NCI-H1417 (cell line): ENCODE results near the gene TTLL9.
A peak's percentile ranks its signal among the peaks of the same experiment; 100 is the strongest.
"Not testable (repeated sequence)": the region's sequence is repeated elsewhere in the genome, so short reads cannot be mapped to it uniquely, and the experiment has no call there.

ENCODE experiments used
- DNase-seq, 3 experiments: peaks; one replicate each; lab custom pipeline; 2025; lab: John Stamatoyannopoulos, UW

The TTLL9 gene

GRCh38 chr20:31917962-31918412 lies 47.6 kb downstream of the TTLL9 start:
- not testable (repeated sequence) for DNase-seq

- DNase-seq = no peak
Observed at GRCh38 chr20:31918466-31919105, 48.2 kb downstream of the TTLL9 start.

- no peak for DNase-seq
Observed at GRCh38 chr20:31919410-31920155, 49.1 kb downstream of the TTLL9 start.

- no peak for DNase-seq
Observed at GRCh38 chr20:31920275-31920855, 49.9 kb downstream of the TTLL9 start.

GRCh38 chr20:31921480-31921879 lies 51.0 kb downstream of the TTLL9 start:
- DNase-seq = not testable (repeated sequence)

- no peak for DNase-seq
Observed at GRCh38 chr20:31922181-31922580, 51.7 kb downstream of the TTLL9 start.

- no peak for DNase-seq
Observed at GRCh38 chr20:31922588-31922987, 52.2 kb downstream of the TTLL9 start.

GRCh38 chr20:31923388-31924331 lies 53.2 kb downstream of the TTLL9 start:
- peak in 1 of 3 experiments; percentile 18 for DNase-seq

GRCh38 chr20:31924561-31924960 lies 54.1 kb downstream of the TTLL9 start:
- no peak for DNase-seq

- no peak for DNase-seq
Observed at GRCh38 chr20:31925631-31926030, 55.2 kb downstream of the TTLL9 start.

GRCh38 chr20:31926493-31926892 lies 56.1 kb downstream of the TTLL9 start:
- DNase-seq = no peak

GRCh38 chr20:31927627-31928159 lies 57.3 kb downstream of the TTLL9 start:
- peak in 2 of 3 experiments; percentile 63 to 93 for DNase-seq

- DNase-seq = peak in 1 of 3 experiments; percentile 26
Observed at GRCh38 chr20:31929631-31930030, 59.2 kb downstream of the TTLL9 start.

GRCh38 chr20:31930779-31931178 lies 60.3 kb downstream of the TTLL9 start:
- no peak for DNase-seq

GRCh38 chr20:31933698-31934097 lies 63.3 kb downstream of the TTLL9 start:
- DNase-seq = no peak

GRCh38 chr20:31934491-31934890 lies 64.1 kb downstream of the TTLL9 start:
- no peak for DNase-seq

- DNase-seq = no peak
Observed at GRCh38 chr20:31934968-31935764, 64.7 kb downstream of the TTLL9 start.

- DNase-seq = no peak
Observed at GRCh38 chr20:31936420-31936819, 66.0 kb downstream of the TTLL9 start.

GRCh38 chr20:31937820-31938219 lies 67.4 kb downstream of the TTLL9 start:
- no peak for DNase-seq

GRCh38 chr20:31939661-31940060 lies 69.2 kb downstream of the TTLL9 start:
- no peak for DNase-seq

- no peak for DNase-seq
Observed at GRCh38 chr20:31943052-31943471, 72.6 kb downstream of the TTLL9 start.
